Measurements from ENCODE around the gene FUT2. TPM values are rescaled to one million over a fixed set of nuclear protein-coding genes. Genes with fewer than 3 reads are reported as not detected.
"Not testable (repeated sequence)": the region's sequence is repeated elsewhere in the genome, so short reads cannot be mapped to it uniquely, and the experiment has no call there.

Gene FUT2
- polyA plus RNA-seq, 1 donor (not counting 4 experiments of a cell fraction or from before 2014, with no cell fraction given) = 2.3 TPM

- Histone ChIP-seq H4K20me1 (ENCODE audit: control insufficient read depth, extremely low read depth, insufficient read depth, low read length) (no peaks in the 10 kb centered on the region), H3K4me1 (ENCODE audit: control insufficient read depth, extremely low read depth, insufficient read depth, low read length) (no peaks in the 10 kb centered on the region), H3K79me2 (ENCODE audit: control insufficient read depth, insufficient read depth, low read length) (no peaks in the 10 kb centered on the region), H3K9me3 (ENCODE audit: control insufficient read depth, low read depth, low read length) (no peaks in the 10 kb centered on the region), H2AFZ (ENCODE audit: control insufficient read depth, low read length) (no peak overlapping the region), H3K36me3 (ENCODE audit: control insufficient read depth in 2 of 2, extremely low read depth in 1 of 2, insufficient read depth in 2 of 2, low read length in 2 of 2) (no peaks in the 10 kb centered on the region), H3K27me3 (ENCODE audit: control insufficient read depth, extremely low read depth, insufficient read depth, low read length) (no peaks in the 10 kb centered on the region), H3K9ac (ENCODE audit: control insufficient read depth, extremely low read depth, insufficient read depth, low read length) (no peak overlapping the region), H3K4me3 (ENCODE audit: control insufficient read depth in 2 of 3, extremely low read depth in 1 of 3, insufficient read depth in 2 of 3, low read depth in 1 of 3, low read length in 3 of 3) (no peak overlapping the region), H3K9me1 (ENCODE audit: control insufficient read depth, extremely low read depth, insufficient read depth, low read length) (no peaks in the 10 kb centered on the region), H3K4me2 (ENCODE audit: control insufficient read depth, extremely low read depth, insufficient read depth, low read depth, low read length) (no peak overlapping the region), H3K27ac (ENCODE audit: control insufficient read depth, insufficient read depth, low read length) (no peak overlapping the region)
- dilution Hi-C loops (cut with MboI; ENCODE audit: extremely low pct_ligation_motif_present, low sequenced_read_pairs) = no loop called here
- no peak for DNase-seq (ENCODE audit: low read depth, low spot score)
- no peak for TF ChIP-seq EZH2 (IDR thresholded peaks at IDR 0.05; ENCODE audit: low read length)
- TF ChIP-seq CTCF (optimal IDR thresholded peaks at IDR 0.05 in 1 of 3, IDR thresholded peaks at IDR 0.05 in 1 of 3, conservative IDR thresholded peaks at IDR 0.05 in 1 of 3; ENCODE audit: extremely low read depth in 1 of 3, insufficient read depth in 2 of 3, low read length in 3 of 3) = no peak
- FAIRE-seq = no peak
Observed at GRCh38 chr19:48678201-48678600, 17.6 kb upstream of the FUT2 start.

- H3K9me3 ChIP-seq (ENCODE audit: control insufficient read depth, low read depth, low read length); H3K9ac ChIP-seq (ENCODE audit: control insufficient read depth, extremely low read depth, insufficient read depth, low read length); H4K20me1 ChIP-seq (ENCODE audit: control insufficient read depth, extremely low read depth, insufficient read depth, low read length); dilution Hi-C loops (cut with MboI; ENCODE audit: extremely low pct_ligation_motif_present, low sequenced_read_pairs); H2AFZ ChIP-seq (ENCODE audit: control insufficient read depth, low read length); H3K36me3 ChIP-seq (ENCODE audit: control insufficient read depth in 2 of 2, extremely low read depth in 1 of 2, insufficient read depth in 2 of 2, low read length in 2 of 2); DNase-seq (ENCODE audit: low read depth, low spot score); H3K27me3 ChIP-seq (ENCODE audit: control insufficient read depth, extremely low read depth, insufficient read depth, low read length); FAIRE-seq; H3K4me3 ChIP-seq (ENCODE audit: control insufficient read depth in 2 of 3, extremely low read depth in 1 of 3, insufficient read depth in 2 of 3, low read depth in 1 of 3, low read length in 3 of 3); H3K4me1 ChIP-seq (ENCODE audit: control insufficient read depth, extremely low read depth, insufficient read depth, low read length); H3K4me2 ChIP-seq (ENCODE audit: control insufficient read depth, extremely low read depth, insufficient read depth, low read depth, low read length); H3K9me1 ChIP-seq (ENCODE audit: control insufficient read depth, extremely low read depth, insufficient read depth, low read length); H3K79me2 ChIP-seq (ENCODE audit: control insufficient read depth, insufficient read depth, low read length); H3K27ac ChIP-seq (ENCODE audit: control insufficient read depth, insufficient read depth, low read length): not testable (repeated sequence)
Observed at GRCh38 chr19:48680006-48680405, 15.8 kb upstream of the FUT2 start.

- Histone ChIP-seq H3K9ac (ENCODE audit: control insufficient read depth, extremely low read depth, insufficient read depth, low read length) (no peak overlapping the region), H3K4me2 (ENCODE audit: control insufficient read depth, extremely low read depth, insufficient read depth, low read depth, low read length) (no peak overlapping the region), H3K4me3 (ENCODE audit: control insufficient read depth in 2 of 3, extremely low read depth in 1 of 3, insufficient read depth in 2 of 3, low read depth in 1 of 3, low read length in 3 of 3) (no peak overlapping the region), H3K79me2 (ENCODE audit: control insufficient read depth, insufficient read depth, low read length) (no peaks in the 10 kb centered on the region), H3K9me3 (ENCODE audit: control insufficient read depth, low read depth, low read length) (no peaks in the 10 kb centered on the region), H3K9me1 (ENCODE audit: control insufficient read depth, extremely low read depth, insufficient read depth, low read length) (no peaks in the 10 kb centered on the region), H2AFZ (ENCODE audit: control insufficient read depth, low read length) (no peak overlapping the region), H3K27me3 (ENCODE audit: control insufficient read depth, extremely low read depth, insufficient read depth, low read length) (no peaks in the 10 kb centered on the region), H3K36me3 (ENCODE audit: control insufficient read depth in 2 of 2, extremely low read depth in 1 of 2, insufficient read depth in 2 of 2, low read length in 2 of 2) (no peaks in the 10 kb centered on the region), H3K27ac (ENCODE audit: control insufficient read depth, insufficient read depth, low read length) (no peak overlapping the region), H3K4me1 (ENCODE audit: control insufficient read depth, extremely low read depth, insufficient read depth, low read length) (no peaks in the 10 kb centered on the region), H4K20me1 (ENCODE audit: control insufficient read depth, extremely low read depth, insufficient read depth, low read length) (no peaks in the 10 kb centered on the region)
- DNase-seq (ENCODE audit: low read depth, low spot score) = no peak
- no peak for FAIRE-seq
- TF ChIP-seq CTCF (optimal IDR thresholded peaks at IDR 0.05 in 1 of 3, IDR thresholded peaks at IDR 0.05 in 1 of 3, conservative IDR thresholded peaks at IDR 0.05 in 1 of 3; ENCODE audit: extremely low read depth in 1 of 3, insufficient read depth in 2 of 3, low read length in 3 of 3) (no peak), EZH2 (IDR thresholded peaks at IDR 0.05; ENCODE audit: low read length) (no peak)
- dilution Hi-C loops (cut with MboI; ENCODE audit: extremely low pct_ligation_motif_present, low sequenced_read_pairs) = no loop called here
Observed at GRCh38 chr19:48680436-48681126, 15.2 kb upstream of the FUT2 start.

Data from keratinocyte (primary cell).